Type B pancreatic cell (in vitro differentiated cells): ENCODE data around the gene CIAO3. TPM values are rescaled to one million over a fixed set of nuclear protein-coding genes. Genes with fewer than 3 reads are reported as not detected.

ENCODE experiments used
- DNase-seq: peaks from one replicate; pipeline ENCODE4 v3.0.0; 2021; ENCODE audit warnings: mixed read lengths; ENCODE audit not compliant: unreplicated experiment; ENCODE audit errors: extremely low spot score
- H3K27ac Mint-ChIP-seq: 2 replicates; pipeline ENCODE4 v1.8.0; 2021; ENCODE audit warnings: mild to moderate bottlenecking, mixed read lengths
- H3K27me3 Mint-ChIP-seq: 2 replicates; pipeline ENCODE4 v1.8.0; 2021; ENCODE audit warnings: mixed read lengths
- H3K36me3 Mint-ChIP-seq: 2 replicates; pipeline ENCODE4 v1.8.0; 2021; ENCODE audit warnings: mixed read lengths
- H3K4me1 Mint-ChIP-seq: one replicate; pipeline ENCODE4 v1.8.0; 2021; ENCODE audit warnings: mixed read lengths; ENCODE audit not compliant: unreplicated experiment
- H3K4me3 Mint-ChIP-seq: 2 replicates; pipeline ENCODE4 v1.8.0; 2021; ENCODE audit warnings: mild to moderate bottlenecking, mixed read lengths
- H3K9me3 Mint-ChIP-seq: 2 replicates; pipeline ENCODE4 v1.8.0; 2021; ENCODE audit warnings: mixed read lengths
- CTCF ChIP-seq: fragments of 200-600 bp; sonication (generic); conservative IDR thresholded peaks from 2 replicates; pipeline ENCODE4 v1.5.0; 2021; ENCODE audit warnings: antibody characterized with exemption, mild to moderate bottlenecking
- total RNA-seq: library from RNA; stranded (reverse); gene quantifications from 2 replicates; pipeline ENCODE4 v1.2.1, GENCODE V29; 2021; ENCODE audit warnings: low replicate concordance

CIAO3 gene
- total RNA-seq, 1 donor from 2014 or later = 44.5 TPM

- no peaks in the 10 kb centered on the region for H3K36me3 Mint-ChIP-seq
- no peaks in the 10 kb centered on the region for H3K27me3 Mint-ChIP-seq
- DNase-seq = no peak
- TF ChIP-seq CTCF = no peak
- no peaks in the 10 kb centered on the region for H3K9me3 Mint-ChIP-seq
- peak overlapping the region; percentile 49 for H3K4me3 Mint-ChIP-seq
- H3K27ac Mint-ChIP-seq = no peak overlapping the region
- H3K4me1 Mint-ChIP-seq = peaks cover 8% of the 10 kb centered on the region
Measured at GRCh38 chr16:721765-722540, 18.8 kb downstream of the CIAO3 start.

GRCh38 chr16:720990-721764 is 19.6 kb downstream of the CIAO3 start, which contains the start of gene ANTKMT:
ANTKMT (plus strand) TSS chr16:721146; CDS start chr16:721275, 129 bp downstream.
- Mint-ChIP-seq H3K9me3 (no peaks in the 10 kb centered on the region), H3K4me3 (peak within 1 kb of the TSS; percentile 84)

DNA sequence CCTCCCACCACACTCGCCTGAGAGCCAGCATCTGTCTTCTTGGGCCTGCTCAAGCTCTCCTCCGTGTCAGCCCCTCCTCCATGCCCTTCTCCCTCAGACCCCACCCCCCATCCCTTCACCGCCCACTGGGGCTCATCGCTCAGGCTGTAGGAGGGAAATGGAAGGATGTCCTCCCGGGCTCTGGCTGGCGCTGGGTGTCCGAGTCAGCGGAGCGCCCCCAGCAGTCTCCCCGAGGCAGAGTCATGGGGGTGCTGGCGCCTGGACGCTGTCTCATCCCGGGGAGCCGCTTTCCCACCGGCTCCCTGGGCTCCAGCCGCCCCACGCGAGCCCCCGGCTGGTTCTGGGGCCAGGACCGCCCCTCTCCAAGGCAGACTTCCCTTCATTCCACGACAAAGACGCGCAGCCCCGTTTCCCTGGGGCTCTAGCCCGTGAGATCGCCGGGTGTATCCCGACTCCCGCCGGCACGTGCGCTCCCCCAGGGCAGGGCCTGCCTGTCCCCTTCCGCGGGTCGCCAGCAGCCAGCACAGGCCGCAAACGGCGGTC is 20.3 kb downstream of the CIAO3 start:
- Mint-ChIP-seq H3K9me3 (no peaks in the 10 kb centered on the region), H3K27me3 (peaks cover 2% of the 10 kb centered on the region), H3K4me3 (peak overlapping the region; percentile 84), H3K36me3 (no peaks in the 10 kb centered on the region), H3K4me1 (peaks cover 11% of the 10 kb centered on the region), H3K27ac (no peak overlapping the region)
- no peak for TF ChIP-seq CTCF
- no peak for DNase-seq

More at GRCh38 chr16:720990-721764, 19.6 kb downstream of the CIAO3 start, which contains the start of gene ANTKMT:
- Mint-ChIP-seq H3K36me3 (no peaks in the 10 kb centered on the region), H3K27ac (no peak within 1 kb of the TSS), H3K4me1 (peaks cover 11% of the 10 kb centered on the region), H3K27me3 (no peaks in the 10 kb centered on the region)
- TF ChIP-seq CTCF = no peak
- DNase-seq = peak; percentile 91

- H3K4me1 Mint-ChIP-seq = peaks cover 11% of the 10 kb centered on the region
- peak; percentile 22 for TF ChIP-seq CTCF
- H3K4me3 Mint-ChIP-seq = peak overlapping the region; percentile 84
- H3K27me3 Mint-ChIP-seq = peaks cover 2% of the 10 kb centered on the region
- H3K9me3 Mint-ChIP-seq = no peaks in the 10 kb centered on the region
- no peak for DNase-seq
- no peak overlapping the region for H3K27ac Mint-ChIP-seq
- no peaks in the 10 kb centered on the region for H3K36me3 Mint-ChIP-seq
Measured at GRCh38 chr16:719815-720446, 20.9 kb downstream of the CIAO3 start.

- H3K9me3 Mint-ChIP-seq = no peaks in the 10 kb centered on the region
- DNase-seq = no peak
- peaks cover 5% of the 10 kb centered on the region for H3K27me3 Mint-ChIP-seq
- H3K36me3 Mint-ChIP-seq = no peaks in the 10 kb centered on the region
- no peak for TF ChIP-seq CTCF
- peak overlapping the region; percentile 59 for H3K27ac Mint-ChIP-seq
- peaks cover 11% of the 10 kb centered on the region for H3K4me1 Mint-ChIP-seq
- peak overlapping the region; percentile 84 for H3K4me3 Mint-ChIP-seq
Measured at GRCh38 chr16:718922-719321, 21.9 kb downstream of the CIAO3 start.
